Esophagus (tissue), 2 donors: Measurements from ENCODE around the gene INTS13. TPM values are rescaled to one million over a fixed set of nuclear protein-coding genes. Genes with fewer than 3 reads are reported as not detected.
A peak's percentile ranks its signal among the peaks of the same experiment; 100 is the strongest.
"Not testable (repeated sequence)": the region's sequence is repeated elsewhere in the genome, so short reads cannot be mapped to it uniquely, and the experiment has no call there.

Experiments used
- H3K27ac ChIP-seq, 2 donors: one replicate each; pipeline ENCODE4 v1.5.1; 2013; ENCODE audit warnings: low read depth in 2 of 2, mild to moderate bottlenecking in 2 of 2, inconsistent platforms in 1 of 2, low read length in 1 of 2, moderate library complexity in 1 of 2
- H3K27me3 ChIP-seq, 2 donors: one replicate each; pipeline ENCODE4 v1.6.1; 2013; ENCODE audit warnings: low read length in 2 of 2, control low read depth in 1 of 2, mild to moderate bottlenecking in 1 of 2; ENCODE audit not compliant: insufficient read depth in 2 of 2, control insufficient read depth in 1 of 2
- H3K36me3 ChIP-seq, 2 donors: one replicate each; pipeline ENCODE4 v1.6.1; 2013; ENCODE audit warnings: low read length in 1 of 2; ENCODE audit not compliant: control insufficient read depth in 2 of 2, insufficient read depth in 2 of 2
- H3K4me1 ChIP-seq, 2 donors: one replicate each; pipeline ENCODE4 v1.6.1; 2013; ENCODE audit warnings: low read length in 1 of 2; ENCODE audit not compliant: control insufficient read depth in 2 of 2, insufficient read depth in 2 of 2
- H3K4me3 ChIP-seq, 2 donors: one replicate each; pipeline ENCODE4 v1.5.1; 2013; ENCODE audit warnings: low read length in 2 of 2, mild to moderate bottlenecking in 2 of 2, low read depth in 1 of 2, moderate library complexity in 1 of 2
- H3K9me3 ChIP-seq, 2 donors: one replicate each; pipeline ENCODE4 v1.6.1; 2013; ENCODE audit warnings: mild to moderate bottlenecking in 2 of 2, low read depth in 1 of 2, low read length in 1 of 2, moderate library complexity in 1 of 2; ENCODE audit not compliant: control insufficient read depth in 2 of 2, insufficient read depth in 1 of 2
- WGBS, 2 donors: extraction: QIAGEN DNeasy Blood & Tissue Kit; methylation state at CpG; one replicate each; pipeline ENCODE4 v1.1.7; 2013; 5-methylcytosine and 5-hydroxymethylcytosine counted together
- polyA plus RNA-seq, 2 donors: library from polyadenylated mRNA; stranded (reverse); fragments of 200-250 nt; gene quantifications; one replicate each; pipeline ENCODE4 v1.2.3, GENCODE V29; 2013
- donor health status: healthy with polysubstance abuse.
- donor health status: Bipolar disorder and iron deficiency.

INTS13 gene
- polyA plus RNA-seq, 2 donors, result 17.0 to 33.0 TPM

- 39 to 47% methylated on average over 1 of the region's 1 CpG for WGBS, 2 donors
- Histone ChIP-seq H3K27me3 (no peaks in the 10 kb centered on the region), H3K36me3 (no peaks in the 10 kb centered on the region), H3K4me1 (no peaks in the 10 kb centered on the region), H3K9me3 (no peaks in the 10 kb centered on the region), H3K27ac (no peak overlapping the region), H3K4me3 (no peak overlapping the region)
These were observed 31.8 kb downstream of the INTS13 start for GRCh38 chr12:26906024-26906423.

GRCh38 chr12:26903396-26903795 is 34.4 kb downstream of the INTS13 start:
- H3K27ac ChIP-seq, H3K4me3 ChIP-seq, H3K9me3 ChIP-seq, H3K36me3 ChIP-seq, H3K27me3 ChIP-seq, H3K4me1 ChIP-seq: not testable (repeated sequence)
- WGBS, 2 donors, result 97 to 100% methylated on average over 2 of the region's 3 CpGs

- Histone ChIP-seq H3K4me3 (no peak overlapping the region), H3K9me3 (no peaks in the 10 kb centered on the region), H3K36me3 (no peaks in the 10 kb centered on the region), H3K4me1 (no peaks in the 10 kb centered on the region), H3K27ac (no peak overlapping the region), H3K27me3 (no peaks in the 10 kb centered on the region)
- 99% methylated on average over 2 of the region's 2 CpGs for WGBS, 2 donors
These were observed 40.9 kb downstream of the INTS13 start for GRCh38 chr12:26896913-26897312.

GRCh38 chr12:26895672-26896071 is 42.1 kb downstream of the INTS13 start:
- Histone ChIP-seq H3K36me3 (no peaks in the 10 kb centered on the region), H3K27me3 (no peaks in the 10 kb centered on the region), H3K27ac (no peak overlapping the region), H3K4me3 (no peak overlapping the region), H3K4me1 (no peaks in the 10 kb centered on the region), H3K9me3 (no peaks in the 10 kb centered on the region)
- 94% methylated on average over 4 of the region's 4 CpGs for WGBS, 2 donors

- H3K36me3 ChIP-seq, result no peaks in the 10 kb centered on the region
- H3K27ac ChIP-seq, result no peak overlapping the region
- no peaks in the 10 kb centered on the region for H3K4me1 ChIP-seq
- WGBS, 2 donors, result 64 to 75% methylated on average over 1 of the region's 1 CpG
- H3K27me3 ChIP-seq, result no peaks in the 10 kb centered on the region
- H3K9me3 ChIP-seq, result no peaks in the 10 kb centered on the region
- no peak overlapping the region for H3K4me3 ChIP-seq
These were observed 46.1 kb downstream of the INTS13 start for GRCh38 chr12:26891704-26892103.

GRCh38 chr12:26890784-26891183 is 47.0 kb downstream of the INTS13 start:
- H3K27ac ChIP-seq, result no peak overlapping the region
- H3K4me1 ChIP-seq, result no peaks in the 10 kb centered on the region
- no peaks in the 10 kb centered on the region for H3K36me3 ChIP-seq
- WGBS, 2 donors, result 88 to 93% methylated on average over 5 of the region's 5 CpGs
- H3K4me3 ChIP-seq, result no peak overlapping the region
- H3K27me3 ChIP-seq, result no peaks in the 10 kb centered on the region
- H3K9me3 ChIP-seq, result no peaks in the 10 kb centered on the region

GRCh38 chr12:26884765-26885576 is 52.8 kb downstream of the INTS13 start:
- no peaks in the 10 kb centered on the region for H3K27me3 ChIP-seq
- no peaks in the 10 kb centered on the region for H3K36me3 ChIP-seq
- 10 to 12% methylated on average over 16 of the region's 16 CpGs for WGBS, 2 donors
- H3K4me3 ChIP-seq, result no peak overlapping the region
- H3K4me1 ChIP-seq, result peaks cover 3% of the 10 kb centered on the region in 2 donors
- H3K27ac ChIP-seq, result peak overlapping the region; percentile 45 to 78
- H3K9me3 ChIP-seq, result no peaks in the 10 kb centered on the region

- Histone ChIP-seq H3K4me3 (no peak overlapping the region), H3K27ac (no peak overlapping the region), H3K36me3 (no peaks in the 10 kb centered on the region), H3K27me3 (no peaks in the 10 kb centered on the region), H3K4me1 (peaks cover 3% of the 10 kb centered on the region in 2 donors), H3K9me3 (no peaks in the 10 kb centered on the region)
- WGBS, 2 donors, result 82 to 93% methylated on average over 2 of the region's 2 CpGs
These were observed 57.2 kb downstream of the INTS13 start for GRCh38 chr12:26880625-26881024.

- WGBS, 2 donors, result 18 to 28% methylated on average over 6 of the region's 6 CpGs
- H3K9me3 ChIP-seq, result no peaks in the 10 kb centered on the region
- H3K27ac ChIP-seq, result peak overlapping the region in 1 of 2 donors; percentile 50
- no peaks in the 10 kb centered on the region for H3K4me1 ChIP-seq
- H3K4me3 ChIP-seq, result no peak overlapping the region
- H3K27me3 ChIP-seq, result no peaks in the 10 kb centered on the region
- H3K36me3 ChIP-seq, result no peaks in the 10 kb centered on the region
These were observed 59.1 kb downstream of the INTS13 start for GRCh38 chr12:26878661-26879119.
